GM21529 (cell line): ENCODE measurements around the gene EHD4.

ENCODE experiments used
- ATAC-seq: cut with Tn5 transposase; IDR thresholded peaks from one replicate; pipeline ENCODE4 v1.9.1; 2021; ENCODE audit not compliant: unreplicated experiment

The EHD4 gene

DNA sequence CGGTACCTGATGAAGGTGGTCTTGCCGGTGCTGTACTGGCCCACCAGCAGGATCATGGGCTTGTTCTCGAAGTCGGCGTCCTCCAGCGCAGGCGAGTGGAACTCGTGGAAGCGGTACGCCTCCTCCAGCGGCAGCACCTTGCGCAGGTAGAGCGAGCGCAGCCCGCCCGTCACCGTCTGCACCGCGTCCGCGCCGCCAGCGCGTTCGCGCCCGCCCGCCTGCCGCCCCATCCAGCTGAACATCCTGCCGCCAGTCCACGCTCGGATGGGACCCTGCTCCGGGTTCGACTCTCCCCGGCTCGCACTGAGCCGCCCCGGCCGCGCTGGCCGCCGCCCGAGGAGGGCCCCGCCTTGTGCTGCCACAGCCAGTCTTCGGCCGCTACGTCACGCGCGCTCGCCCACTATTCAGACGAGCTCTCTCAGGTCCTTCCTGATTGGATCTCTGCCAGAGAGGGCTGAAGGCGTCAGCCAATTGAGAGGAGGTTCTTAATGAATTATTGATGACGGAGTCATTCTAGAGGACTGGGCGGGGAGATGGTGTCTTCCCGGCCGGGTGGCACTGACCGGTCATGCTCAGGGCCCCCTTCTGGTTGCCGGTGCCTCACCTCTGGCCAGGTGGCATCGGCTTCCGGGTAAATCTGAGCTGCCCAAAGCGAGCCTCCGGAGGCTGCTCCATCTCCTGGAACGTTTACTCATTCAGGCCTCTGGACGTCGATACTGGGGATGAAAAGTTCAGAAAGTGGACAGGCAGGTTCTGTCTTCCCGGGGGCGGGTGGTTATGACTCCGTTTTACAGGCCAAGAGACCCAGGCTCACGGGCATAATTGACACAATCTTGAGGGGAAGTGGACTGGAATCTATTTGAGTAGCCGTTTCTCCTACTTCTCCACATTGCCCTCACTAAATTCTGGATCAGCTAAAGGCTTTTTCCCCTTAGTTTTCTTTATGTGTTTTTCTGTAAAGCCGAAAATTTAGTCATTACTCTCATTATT, at the start of gene EHD4:
Gene EHD4, minus strand, starts transcription at position 305 of the 990 bp plus-strand sequence. Its CDS starts 63 bp downstream, at position 242.
- ATAC-seq: peak; percentile 78

DNA sequence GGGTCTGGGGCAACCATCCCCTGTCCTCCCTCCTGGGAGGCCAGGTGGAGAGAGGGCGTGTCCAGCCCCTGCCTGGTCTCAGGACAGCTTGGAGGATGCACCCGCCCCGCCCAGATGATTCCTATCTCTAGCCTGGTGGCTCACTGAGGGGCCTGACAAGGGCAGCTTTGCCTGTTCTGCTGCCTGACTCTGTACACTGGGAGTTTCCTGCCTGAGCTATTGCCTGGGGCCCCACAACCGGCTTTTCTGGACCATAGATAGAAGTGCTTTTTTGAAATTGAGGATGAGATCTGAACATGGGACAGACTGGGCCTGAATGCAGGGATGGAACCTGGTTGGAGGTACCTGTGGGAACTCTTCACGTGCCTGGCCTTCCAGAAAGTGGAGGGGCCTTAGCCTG, 49.2 kb upstream of the EHD4 start:
- ATAC-seq: no peak

DNA sequence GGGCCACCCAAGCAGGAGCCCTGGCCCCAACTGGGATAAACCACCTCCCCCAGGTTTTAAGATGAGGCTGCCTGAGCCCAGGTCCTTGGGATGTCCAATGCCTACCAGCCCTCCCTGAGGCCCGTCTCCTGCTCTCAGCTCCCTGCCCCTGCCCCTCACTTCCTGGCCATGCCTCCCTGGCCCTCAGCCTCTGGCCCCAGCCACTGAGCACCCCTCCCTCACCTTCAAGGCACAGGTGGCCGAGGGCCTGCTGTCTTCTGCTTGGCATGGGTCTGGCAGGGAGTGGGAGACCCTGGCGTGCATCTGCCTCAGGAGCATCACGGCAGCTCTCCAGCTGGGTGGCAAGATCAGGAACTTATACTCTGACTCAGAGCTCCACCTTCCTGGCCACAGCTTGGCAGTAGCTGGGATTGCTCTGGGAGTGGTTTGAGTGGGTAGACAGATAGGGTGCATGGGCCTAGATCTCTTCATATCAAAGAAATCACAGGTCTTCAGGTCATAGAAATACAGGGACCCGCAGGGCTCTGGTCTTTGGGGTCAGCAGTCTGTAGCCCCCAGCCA, 48.4 kb upstream of the EHD4 start, which contains the start of gene PLA2G4E:
Gene PLA2G4E, minus strand, starts transcription at position 330 of the 561 bp plus-strand sequence. Its CDS starts 12 bp downstream, at position 318.
- no peak for ATAC-seq

DNA sequence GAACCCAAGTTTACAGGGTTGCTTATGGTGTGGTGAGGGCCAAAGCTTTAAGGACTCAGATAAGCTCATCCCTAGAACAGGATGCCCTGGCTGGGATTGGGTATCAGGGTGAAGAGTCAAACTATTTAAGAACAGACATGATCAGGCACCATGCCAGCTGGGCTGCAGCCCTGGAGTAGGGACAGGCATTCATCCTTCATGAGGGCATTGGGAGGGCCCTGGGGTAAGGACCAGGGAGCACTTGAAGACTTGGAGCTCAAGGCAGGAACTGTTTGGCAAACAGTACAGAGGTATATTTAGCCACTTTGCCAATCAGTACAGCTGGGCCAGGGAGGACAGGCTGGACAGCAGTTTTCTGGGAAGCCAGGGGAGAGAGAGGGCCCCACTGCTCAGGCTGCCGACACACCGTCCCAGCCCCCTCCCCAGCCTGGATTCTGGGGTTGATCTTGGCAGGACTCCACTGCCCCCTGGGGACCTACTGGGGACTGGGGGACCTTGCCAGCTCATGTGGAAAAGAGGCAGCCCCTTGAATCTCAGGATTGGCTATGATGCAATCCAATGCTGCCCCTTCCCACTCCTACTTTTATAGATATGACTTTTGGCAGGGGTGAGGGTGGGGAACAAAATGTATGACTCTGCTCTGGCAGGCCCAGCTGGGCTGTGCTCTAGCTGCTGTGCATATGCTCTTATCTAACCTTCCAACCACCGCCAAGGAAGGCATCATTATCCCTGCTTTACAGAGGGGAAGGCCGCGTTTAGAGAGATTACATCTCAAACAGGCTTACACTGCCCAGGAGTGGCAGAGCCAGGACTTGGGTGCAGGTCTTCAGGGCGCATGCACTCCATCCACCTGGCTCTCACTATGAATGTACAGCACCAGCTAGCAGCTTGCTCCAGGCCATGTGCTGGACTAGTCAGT, 46.2 kb upstream of the EHD4 start:
- ATAC-seq: no peak

DNA sequence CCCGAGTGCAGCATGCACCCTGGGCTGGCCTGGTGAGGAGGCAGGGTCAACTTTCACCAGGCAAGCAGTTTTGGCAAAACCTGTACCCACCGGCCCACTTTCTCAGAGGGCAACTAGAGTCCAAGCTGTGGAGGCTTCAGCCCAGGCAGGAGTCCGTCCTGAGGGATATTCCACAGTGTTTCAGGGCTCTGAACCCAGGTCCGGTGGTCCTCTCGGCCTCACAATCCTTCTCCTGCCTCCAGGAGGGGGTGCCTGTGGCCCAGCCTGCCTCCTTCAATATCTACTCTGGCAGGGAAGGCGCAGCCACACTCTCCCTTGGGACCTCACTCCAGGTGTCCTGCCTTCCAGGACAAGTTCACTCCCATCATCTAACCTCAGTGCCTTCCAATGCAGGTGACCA, 44.6 kb upstream of the EHD4 start:
- no peak for ATAC-seq

DNA sequence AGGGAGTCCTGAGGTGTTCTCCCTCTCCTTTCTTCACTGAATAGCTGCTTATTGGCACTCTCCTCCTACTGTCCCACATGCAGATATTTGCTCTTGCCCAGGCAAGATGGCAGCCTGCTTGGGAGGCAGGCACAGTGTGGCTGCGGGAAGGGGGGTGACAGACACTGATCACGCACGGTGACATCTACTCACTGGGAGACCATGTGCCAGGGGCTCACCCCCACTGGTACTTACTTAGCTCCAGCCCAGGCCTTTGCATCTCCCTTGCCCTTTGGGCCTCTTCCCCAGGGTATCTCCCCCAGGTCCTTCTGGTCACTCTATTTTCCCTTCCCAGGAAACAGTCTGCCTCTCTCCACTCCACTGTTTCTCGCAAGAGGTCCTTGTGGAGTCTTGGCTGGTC, 42.0 kb upstream of the EHD4 start:
- no peak for ATAC-seq

DNA sequence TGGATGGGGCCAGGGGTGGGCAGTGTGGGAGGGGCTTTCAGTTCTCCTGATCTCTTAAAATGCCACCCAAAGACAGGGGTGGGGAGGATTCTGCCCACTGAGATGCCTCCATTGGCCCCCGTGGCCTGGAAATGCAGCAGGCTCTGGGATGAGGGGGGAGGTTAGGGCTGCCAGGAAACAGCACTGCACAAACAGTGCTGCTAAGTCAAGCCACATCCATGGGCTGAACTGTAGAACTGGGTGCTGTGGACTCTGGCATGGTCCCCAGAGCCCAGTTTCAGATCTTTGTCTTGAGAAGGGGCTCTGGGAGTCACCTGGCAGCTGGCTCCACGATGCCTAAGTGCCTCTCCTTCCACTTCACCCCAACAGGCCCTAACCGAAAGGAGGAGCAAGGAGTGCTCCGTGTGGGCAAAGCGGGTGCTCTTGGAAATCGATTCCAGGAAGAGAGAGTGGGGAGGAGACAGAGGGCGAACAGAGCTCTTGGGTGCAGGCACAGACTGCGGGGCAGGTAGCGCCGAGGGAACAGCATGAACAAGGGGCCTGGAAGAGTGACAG, 40.6 kb upstream of the EHD4 start:
- ATAC-seq: no peak

DNA sequence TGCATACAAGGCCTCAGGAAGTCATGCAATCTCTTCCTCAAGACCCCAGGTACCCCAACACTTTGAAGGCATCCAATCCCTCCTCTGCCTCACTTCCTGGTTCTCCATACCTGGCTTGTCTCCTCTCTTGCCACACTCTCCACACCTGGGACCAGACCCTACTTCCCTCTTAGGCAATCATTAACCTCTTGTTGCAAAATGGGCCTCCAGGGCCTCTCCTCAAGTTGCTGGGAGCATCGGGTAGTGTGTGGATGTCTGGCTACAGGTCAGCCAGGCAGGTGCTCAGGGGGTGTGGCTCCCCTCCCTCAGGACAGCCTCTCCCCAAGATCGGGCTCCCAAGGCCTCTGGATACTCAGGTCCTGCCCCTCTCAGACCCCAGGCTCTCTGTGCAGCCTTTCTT, 39.9 kb upstream of the EHD4 start:
- ATAC-seq: no peak

DNA sequence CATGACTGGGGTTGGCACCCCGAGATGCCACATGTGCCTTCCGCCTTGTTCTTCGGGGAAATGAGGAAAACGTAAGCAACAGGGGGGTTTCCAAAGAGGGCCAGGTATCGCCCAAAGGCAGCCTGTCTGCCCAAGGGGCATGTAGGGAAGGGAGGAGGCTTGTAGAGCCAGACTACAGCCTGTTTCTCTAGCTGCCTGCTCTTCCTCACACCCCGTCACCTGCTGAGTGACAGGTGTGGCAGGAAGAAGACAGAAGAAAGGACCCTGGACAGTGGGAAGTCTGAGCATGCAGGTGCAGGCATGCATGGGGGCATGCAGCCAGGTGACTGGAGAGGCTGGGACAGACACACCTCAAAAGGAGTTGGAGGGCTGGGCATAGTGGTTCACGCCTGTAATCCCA, 38.7 kb upstream of the EHD4 start:
- ATAC-seq: peak; percentile 22

DNA sequence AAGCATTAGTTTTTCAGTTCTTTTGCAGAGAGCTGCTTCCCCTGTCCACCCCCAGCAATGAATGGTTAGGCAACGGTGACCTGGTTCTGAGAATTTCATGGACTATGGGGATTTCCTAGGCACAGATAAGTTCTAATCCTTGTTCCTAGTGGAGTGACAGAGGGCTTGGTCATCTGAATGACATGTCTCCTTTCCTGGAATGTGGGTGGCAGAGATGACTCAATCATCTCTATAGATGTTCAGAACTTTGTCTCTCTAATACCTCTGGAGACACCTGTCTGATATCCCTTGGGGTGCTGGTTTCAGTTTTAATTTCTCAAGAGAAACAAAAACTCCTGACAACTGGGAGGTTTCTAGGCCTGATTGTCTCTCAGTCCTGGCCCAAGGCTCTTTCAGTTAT, 38.1 kb upstream of the EHD4 start:
- ATAC-seq: peak; percentile 80

DNA sequence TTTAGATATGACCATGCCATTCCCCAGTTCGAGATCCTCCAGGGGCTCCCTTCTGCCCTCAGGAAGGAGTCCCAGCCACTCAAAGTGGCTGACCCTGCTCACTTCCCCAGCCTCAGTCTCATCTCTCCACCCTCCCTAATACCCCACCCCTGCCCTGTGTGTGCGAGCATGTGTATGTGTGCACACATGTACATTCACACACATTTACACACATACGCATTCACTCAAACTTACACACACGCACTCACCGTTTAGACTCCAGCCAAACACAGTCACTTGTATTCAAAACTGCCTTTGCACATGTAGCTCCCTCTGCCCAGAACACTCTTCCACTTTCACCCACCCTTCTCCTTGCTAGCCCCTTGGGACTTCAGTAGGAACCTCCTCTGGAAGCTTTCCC, 37.1 kb upstream of the EHD4 start:
- no peak for ATAC-seq

DNA sequence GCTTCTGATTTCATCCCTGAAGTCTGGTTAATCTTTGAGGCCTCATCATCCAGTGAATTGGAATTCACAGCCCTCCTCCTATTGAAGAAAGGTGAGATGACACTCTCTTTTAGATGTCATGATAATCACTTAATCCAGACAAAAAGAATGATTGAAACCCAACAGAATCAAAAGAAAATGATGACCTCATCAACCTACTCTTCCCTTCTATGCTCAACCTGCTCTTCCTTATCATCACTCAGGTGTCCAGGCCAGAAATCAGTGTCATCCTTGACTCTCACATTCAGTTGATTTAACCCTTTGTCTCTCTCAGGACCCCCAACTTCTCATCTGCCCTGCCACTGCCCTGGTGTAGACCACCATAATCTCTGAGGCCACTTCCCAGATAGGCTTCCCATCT, 36.7 kb upstream of the EHD4 start:
- ATAC-seq: no peak

DNA sequence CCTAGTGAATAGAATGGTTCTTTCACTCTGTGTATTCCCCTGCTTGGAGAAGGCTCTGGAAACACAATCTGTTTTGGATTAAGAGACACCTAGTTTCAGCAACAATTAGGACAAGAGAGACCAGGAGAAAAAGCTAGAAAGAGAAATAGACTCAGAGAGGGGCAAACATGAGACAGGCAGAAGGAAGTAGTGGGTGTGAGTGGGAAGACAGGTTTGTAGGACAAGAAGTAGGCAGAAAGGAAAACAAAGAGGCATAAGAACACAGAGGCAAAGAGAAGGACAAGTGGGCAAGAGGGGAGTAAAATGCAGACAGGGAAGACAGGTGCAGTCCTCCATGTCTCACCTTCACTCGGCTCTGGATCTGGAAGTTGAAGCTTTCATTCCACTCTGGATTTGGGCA, 35.0 kb upstream of the EHD4 start:
- no peak for ATAC-seq

DNA sequence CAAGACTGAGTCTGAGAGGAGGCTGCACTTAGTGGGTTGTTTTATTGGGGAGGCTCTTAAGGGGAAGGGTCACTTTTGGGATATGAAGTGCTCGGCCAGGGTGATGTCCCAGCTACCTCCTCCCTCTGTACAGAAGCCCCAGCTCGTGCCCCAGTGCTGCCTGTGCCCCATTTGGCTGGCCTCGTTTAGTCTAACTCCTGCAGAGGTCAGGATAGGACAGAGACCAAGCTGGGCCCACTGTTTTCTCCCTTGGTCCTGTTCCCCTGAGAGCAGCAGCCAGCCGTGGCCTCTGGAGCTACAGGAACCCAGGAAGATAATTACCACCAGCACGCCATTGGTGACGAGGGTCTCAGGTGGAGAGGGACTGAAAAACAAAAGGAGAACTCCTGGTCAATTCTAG, 30.0 kb upstream of the EHD4 start:
- ATAC-seq: no peak

DNA sequence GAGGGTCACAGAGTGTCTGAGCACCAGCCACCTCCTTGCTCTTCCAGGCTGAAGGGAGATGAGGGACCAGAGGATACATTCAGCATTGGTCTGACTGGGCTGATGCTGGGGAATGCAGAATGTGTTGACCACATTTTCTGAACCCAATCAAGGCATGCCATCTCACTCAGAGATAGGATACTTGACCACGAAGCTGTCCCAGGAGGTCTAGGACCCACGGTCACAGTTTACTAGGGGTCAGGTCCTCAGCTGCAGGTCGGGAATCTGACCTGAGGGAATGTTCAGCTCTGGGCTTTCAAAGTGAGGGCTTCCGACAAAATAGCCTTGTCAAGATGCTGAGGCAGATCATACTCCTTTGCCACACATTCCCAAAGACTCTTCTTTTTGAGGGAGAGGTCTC, 28.9 kb upstream of the EHD4 start:
- no peak for ATAC-seq

DNA sequence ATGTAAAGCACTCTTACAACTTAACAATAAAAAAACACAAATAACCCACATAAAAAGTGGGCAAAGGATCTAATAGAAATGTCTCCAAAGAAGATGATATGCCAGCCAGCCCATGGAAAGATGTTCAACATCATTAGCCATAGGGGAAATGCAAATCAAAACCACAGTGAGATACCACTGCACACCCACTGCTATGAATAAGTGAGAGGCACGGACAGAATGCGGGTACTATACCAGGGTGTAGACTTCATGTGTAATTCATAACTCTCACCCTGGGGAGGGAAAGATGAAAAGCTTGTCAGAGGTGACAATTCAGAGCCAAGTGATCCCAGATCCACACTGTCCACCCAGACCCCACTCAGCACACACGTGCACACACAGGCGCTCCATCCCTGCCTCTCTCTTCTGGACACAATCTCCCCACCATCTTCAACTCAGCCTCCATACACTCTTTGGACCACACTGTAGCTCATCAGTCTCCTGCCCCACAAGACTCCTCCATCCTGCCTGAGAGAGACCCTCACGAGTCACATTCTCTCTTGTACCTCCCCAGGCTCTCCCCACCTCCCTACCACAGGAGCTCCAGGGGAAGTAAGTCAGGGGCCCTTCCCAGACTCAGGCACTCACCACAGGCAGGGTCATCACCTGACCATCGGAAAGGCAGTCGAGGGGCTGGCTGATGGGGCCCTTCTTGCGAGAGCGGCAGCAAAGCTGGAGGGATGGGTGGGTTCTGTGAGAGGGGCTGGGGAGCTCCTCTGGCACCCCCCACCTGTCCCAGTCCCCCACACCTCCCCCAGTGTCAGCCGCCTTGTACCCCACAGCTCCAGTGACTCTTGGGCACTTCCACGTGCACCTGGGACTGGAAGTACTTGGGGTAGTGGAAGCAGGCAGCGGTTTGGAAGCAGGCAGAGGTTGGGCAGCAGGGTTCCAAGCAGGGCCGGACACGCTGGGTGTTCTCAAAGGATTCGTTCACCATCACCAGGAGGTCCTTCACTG, 27.2 kb upstream of the EHD4 start:
- no peak for ATAC-seq

DNA sequence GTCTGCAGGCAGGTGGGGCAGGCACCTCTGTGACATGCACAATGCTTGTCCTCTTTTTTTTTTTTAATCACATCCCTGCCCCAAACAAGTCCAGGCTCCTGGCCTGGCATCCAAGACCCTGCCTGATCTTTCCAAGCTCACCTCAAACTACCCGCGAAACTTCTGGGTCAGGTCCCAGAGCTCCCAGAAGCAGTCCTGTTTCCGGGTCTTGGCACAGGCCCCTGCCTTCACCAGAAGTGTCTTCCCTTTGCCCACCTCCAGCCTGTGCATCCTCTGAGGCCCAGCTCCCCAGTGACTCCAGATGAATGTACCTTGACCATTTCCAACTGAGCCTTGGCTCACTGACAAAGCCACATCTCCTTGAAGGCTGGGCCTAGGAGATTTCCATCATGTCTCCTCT, 25.5 kb upstream of the EHD4 start:
- ATAC-seq: no peak

DNA sequence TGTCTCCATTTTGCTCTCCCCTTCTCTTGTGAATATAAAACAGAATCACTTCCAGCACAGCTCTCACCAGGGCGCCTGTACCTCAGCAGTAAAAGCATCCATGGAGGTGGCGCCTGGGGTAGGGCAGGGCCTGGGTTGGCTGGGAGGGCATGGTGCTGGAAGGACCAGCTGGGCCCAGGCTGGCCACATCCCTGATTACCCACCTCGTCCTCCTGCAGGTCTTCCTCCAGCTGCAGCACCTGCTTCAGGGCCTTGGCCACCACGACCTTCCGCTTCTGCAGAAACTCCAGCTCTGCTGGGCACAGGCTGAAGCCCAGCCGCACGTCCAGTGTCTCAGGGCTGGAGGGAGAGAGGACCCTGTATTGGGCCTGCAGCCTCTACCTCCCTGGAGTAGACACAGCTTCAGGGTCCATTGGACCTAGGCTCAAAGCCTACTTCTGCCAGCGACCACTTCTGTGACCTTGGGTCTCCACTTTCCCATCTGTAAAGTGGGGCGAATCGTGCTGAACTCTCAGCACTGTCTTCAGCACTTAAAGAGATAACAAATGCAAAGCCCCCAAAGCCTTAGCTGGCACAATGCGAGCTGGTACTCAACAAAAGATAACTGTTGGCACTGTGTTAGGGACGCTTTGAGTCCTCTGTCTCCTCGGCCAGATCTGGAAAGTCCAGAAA, 24.7 kb upstream of the EHD4 start:
- no peak for ATAC-seq

DNA sequence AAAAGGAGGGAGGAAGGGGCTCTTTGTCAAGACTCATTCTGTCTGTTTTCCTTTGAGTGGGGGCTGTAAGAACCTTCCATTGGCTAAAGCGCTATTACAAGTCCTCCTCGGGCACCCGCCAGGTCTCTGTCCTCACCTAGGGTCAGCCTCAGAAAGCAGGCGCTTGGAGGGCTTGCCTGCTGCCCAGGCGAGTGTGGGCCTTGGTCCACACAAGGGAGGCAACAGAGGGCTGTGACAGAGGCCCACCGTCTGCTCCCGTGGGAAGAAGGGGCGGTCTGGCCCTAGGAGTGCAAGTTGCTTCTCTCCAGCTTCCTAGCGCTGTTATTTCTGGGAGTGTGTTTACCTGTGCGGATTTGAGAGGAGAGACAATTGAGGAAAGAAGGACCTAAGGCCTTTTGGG, 24.0 kb upstream of the EHD4 start:
- ATAC-seq: no peak
